ENCODE data around the gene MSLN. TPM values are rescaled to one million over a fixed set of nuclear protein-coding genes. Genes with fewer than 3 reads are reported as not detected.

The MSLN gene
- total and polyA plus RNA-seq, 2 of the 13 experiments (the other 11 are each of a cell fraction or from before 2014, with no cell fraction given) = 2.0 to 2.3 TPM

- TF ChIP-seq ZNF609 (CRISPR knock-in tag; IDR thresholded peaks at IDR 0.05; ENCODE audit: borderline replicate concordance) (no peak), PREB (CRISPR knock-in tag; IDR thresholded peaks at IDR 0.05) (no peak), MXD1 (CRISPR knock-in tag; IDR thresholded peaks at IDR 0.05) (no peak), ZNF335 (CRISPR knock-in tag; IDR thresholded peaks at IDR 0.05) (no peak), AHDC1 (CRISPR knock-in tag; IDR thresholded peaks at IDR 0.05; ENCODE audit: borderline replicate concordance) (no peak), SP2 (CRISPR knock-in tag; IDR thresholded peaks at IDR 0.05) (no peak), PHF8 (CRISPR knock-in tag; IDR thresholded peaks at IDR 0.05) (no peak)
Measured at GRCh38 chr16:747978-748746, 12.4 kb upstream of the MSLN start (continued).

Measured in HepG2 (cell line).